Stimulated activated CD4-positive, alpha-beta T cell treated with anti-CD3 and anti-CD28 coated beads, Interleukin-1b, Interleukin-23, amount 100 ng/mL, for 48 hours (primary cell): ENCODE measurements around the gene DMRTC2.

Experiments used
- DNase-seq: peaks from one replicate; pipeline ENCODE4 v3.0.0-alpha.2; 2020

The DMRTC2 gene

DNA sequence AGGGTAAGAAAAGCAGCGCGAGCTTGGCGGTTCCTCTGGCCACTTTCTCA is at the start of gene DMRTC2:
Gene DMRTC2, plus strand, starts transcription at position 42 of the 50 bp plus-strand sequence. CDS start 2,387 bp downstream, outside the sequence.
- no peak for DNase-seq

DNA sequence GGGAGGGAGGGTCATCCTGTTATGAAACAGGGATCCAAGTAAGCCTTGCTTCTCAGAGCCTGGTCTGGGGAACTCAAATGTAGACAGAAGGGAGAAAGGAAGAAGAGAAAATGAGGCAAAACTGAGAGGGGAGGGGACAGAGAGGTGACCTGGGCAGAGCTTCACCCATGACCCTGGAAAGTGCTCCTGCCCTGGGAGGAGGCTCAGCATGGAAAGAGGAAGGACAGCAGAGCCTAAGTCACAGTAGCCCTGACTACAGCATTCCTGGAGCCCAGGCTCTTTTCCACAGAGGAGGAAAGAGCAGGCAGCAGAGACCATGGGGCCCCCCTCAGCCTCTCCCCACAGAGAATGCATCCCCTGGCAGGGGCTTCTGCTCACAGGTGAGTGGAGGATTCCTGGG is 48.5 kb upstream of the DMRTC2 start, which contains the start of gene CEACAM3:
Gene CEACAM3, plus strand, starts transcription at position 226 of the 400 bp plus-strand sequence. Its CDS starts 91 bp downstream, at position 317.
- DNase-seq, result no peak

DNA sequence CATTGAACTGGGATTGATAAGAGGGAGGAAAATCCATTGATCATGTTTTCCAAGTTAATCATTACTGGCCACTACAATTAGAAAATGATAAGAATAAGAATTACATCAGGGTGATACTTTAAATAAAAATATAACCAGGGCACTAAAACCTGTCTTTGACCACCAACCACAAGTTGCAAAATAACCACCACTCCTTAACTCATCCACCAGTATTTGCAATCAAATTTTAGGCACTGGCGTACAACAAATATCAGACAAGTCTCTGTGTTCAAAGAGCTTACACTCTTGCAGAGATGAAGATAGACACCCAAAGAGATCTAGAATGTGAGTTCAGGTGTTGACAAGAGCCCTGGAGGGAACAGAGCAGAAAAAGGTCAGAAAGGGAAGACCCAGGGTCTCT is 47.9 kb upstream of the DMRTC2 start:
- DNase-seq, result no peak

DNA sequence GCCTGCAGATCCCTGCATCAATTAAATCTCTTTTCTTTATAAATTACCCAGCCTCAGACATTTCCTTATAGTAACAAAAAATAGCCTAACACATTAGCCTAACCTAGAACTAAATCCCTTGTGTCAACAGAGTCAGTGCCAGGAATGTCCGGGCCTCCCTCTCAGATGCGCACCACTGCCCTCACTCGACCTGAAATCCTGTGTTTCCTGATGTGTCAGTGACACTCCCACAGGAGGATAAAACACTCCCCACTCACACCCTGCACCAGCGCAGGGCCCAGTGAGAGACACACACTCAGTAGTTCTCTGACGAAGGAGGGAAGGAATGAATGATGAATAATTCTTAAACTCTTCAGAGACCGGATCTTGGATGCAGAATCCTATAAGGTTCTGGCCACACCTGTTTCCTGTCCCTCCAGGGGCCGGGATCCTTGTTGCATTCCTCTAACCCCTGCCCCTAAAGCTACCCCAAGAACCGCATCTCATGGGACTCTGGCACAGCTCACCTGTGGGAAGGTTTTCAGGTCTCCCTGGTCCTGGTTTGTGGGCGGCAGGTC is 45.3 kb upstream of the DMRTC2 start:
- no peak for DNase-seq

DNA sequence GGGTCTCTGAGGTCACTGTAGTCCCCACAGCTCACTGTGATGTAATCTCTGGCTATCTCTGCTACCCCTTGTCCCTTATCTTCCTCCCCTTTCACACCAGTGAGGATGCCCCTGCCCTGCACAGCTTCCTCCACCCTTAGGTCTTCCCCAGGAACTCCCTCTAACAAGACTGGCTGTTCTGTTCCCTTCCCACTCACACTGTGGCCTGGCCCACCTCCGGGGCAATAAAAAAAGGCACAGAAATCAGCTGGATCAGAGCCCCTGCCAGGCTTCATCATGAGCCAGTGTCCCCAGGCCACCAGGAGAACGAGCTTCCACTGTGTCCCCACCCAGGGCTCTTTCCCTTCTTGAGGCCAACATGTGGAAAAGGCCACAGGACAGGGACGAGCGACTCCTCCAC is 43.8 kb upstream of the DMRTC2 start:
- no peak for DNase-seq

DNA sequence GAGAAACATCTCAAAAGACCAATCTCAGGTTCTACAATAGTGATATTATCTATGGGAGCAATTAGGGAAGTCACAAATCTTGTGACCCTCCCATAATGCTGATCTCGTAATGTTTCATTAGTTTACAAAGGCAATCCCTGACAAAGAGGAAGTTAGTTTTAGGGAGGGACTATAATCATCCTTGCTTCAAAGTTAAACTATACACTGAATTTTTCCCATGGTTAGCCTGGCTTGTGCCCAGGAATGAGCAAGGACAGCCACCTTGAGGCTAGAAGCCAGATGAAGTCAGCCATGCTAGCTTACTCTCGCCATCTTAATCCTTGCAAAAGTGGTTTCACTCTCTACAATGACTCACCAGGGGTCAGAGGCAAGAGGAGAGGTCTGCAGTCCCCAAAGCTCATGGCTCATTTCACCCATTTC is 43.0 kb upstream of the DMRTC2 start:
- DNase-seq, result no peak

DNA sequence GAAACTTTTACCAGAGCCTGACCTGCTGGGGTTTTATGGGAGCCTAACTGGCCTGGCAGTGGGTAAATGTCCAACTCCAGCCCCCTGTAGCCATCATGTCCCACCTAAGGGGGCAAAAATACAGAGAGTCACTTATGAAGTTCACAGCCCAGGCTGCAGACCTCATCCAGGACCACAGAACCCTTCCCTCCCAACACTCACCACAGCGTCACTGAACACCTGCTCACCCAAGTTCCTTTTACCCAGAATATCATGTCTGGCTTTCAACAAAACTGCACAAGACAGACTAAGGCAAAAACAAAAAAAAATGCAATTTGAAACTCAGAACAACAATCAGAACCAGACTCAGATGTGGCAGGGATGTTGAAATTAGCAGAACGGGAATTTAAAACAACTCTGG is 42.1 kb upstream of the DMRTC2 start:
- DNase-seq, result no peak

DNA sequence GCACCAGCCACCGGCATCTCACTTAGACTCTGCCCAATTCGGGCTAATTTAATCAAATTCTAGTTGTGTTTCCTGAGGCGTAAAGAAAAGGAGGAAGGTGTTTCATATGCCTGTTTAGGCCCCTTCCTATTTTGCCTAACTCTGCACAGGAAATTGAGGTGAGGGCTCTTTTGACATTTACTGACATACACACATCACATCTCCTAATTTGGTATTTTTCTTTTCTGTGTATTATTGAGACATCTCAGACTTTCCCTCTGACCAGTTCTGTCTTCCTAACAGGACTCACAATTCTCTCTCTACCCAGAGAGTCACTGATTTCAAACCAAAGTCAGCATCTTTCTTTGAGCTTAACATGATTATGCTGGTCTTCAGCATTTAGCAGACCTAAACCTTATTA is 40.5 kb upstream of the DMRTC2 start:
- no peak for DNase-seq

DNA sequence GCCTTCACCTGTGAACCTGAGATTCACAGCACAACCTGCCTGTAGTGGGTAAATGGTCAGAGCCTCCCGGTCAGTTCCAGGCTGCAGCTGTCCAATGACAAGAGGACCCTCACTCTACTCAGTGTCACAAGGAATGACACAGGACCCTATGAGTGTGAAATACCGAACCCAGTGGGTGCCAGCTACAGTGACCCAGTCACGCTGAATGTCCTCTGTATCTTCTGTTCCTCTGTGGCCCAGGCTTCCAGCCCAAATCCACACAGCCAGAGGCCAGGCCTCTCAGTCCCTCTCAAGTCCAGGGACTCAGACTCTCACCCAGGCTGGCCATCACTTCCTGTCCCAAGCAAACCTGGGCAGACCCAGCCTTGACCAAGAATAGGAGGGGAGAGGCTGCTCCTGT is 37.7 kb upstream of the DMRTC2 start:
- DNase-seq, result no peak

DNA sequence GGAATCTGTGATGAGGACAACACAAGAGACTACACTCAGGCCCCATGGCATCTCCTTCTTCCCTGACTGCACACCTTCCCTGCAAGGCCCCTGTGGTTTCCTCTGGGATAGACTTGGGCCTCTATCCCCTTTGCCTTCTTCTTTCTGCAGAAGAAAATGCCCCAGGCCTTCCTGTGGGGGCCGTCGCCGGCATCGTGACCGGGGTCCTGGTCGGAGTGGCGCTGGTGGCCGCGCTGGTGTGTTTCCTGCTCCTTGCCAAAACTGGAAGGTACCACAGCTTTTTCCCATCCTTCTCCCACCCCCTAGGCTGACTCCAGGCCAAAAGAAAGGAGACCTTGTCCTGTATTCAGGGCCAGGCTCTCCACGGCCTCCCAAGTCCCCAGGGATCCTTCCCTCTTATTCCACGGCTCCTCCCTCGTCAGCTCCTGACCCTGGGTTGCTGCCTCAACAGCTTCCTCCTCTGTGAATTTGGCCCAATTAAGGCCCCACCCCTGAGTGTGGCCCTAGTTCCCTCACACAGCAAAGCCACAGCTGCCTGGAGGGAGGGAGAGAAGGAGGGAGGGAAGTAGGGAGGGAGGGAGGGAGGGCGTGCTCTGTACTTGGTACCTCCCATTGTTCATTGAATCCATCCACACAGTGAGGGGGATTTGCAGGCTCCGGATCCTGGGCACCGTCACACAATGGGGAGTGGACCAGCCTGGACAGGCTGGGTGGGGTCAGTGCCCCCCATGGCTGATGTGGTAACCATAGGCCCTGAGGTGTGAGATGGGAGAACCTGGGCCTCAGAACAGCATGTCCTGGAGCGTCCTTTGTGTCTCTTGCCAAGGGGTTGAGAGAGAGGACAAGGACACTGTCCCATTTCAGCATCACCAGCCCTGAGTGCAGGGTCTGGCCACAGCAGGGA is 35.9 kb upstream of the DMRTC2 start:
- no peak for DNase-seq

DNA sequence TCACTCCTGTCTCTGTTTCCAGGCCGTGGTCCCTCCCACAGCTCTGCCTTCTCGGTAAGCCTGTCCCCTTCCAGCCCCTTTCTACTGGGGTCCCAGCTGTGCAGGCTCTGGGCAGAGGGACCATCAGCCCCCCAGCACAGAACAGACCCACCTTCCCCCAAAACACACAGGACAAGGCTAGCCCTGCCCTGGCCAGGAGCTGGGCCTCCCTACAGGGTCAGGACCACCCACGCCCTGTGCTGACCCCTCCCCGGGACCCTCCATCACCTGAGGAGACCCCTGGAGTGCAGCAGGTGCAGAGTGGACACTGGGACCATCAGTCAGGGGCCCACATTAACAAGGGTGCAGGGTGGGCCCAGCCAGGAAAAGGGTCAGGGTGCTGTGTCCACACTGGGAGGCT is 34.5 kb upstream of the DMRTC2 start:
- DNase-seq, result no peak

DNA sequence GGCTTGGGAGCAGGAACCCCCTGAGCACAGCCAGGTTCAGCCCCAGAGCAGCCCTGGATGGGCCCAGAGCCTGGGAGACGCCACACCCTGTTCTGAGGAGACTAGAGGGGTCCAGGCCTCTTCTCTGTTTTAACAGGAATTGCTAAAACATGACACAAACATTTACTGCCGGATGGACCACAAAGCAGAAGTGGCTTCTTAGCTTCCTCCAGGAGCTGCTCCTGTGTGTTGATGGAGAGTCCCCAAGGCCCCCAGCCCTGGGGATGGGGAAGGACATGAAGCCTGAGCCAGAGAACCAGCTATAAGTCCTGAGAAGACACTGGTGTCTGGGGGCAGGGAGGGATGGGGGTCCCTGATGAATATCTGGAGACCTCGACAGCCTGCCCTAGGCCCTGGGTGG is 33.8 kb upstream of the DMRTC2 start:
- no peak for DNase-seq

DNA sequence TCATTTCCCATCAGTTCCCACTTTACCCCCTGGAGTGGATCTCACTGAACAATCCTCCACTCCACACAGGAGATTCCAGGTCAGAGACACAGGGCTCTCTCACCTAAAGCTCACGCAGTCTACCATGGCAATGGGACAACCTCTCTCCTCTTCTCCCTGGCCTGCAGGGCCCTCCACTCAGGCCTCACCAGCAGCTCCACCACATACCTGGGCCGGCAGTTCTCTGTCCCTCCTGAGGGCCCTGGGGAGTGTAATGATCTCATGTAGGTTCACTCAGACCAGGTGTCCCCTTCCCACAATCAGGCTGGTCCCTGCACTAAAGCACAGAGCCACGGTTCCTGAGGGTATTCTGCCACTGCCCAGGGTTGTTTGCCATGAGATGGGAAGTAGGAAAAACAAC is 32.9 kb upstream of the DMRTC2 start:
- DNase-seq, result no peak

DNA sequence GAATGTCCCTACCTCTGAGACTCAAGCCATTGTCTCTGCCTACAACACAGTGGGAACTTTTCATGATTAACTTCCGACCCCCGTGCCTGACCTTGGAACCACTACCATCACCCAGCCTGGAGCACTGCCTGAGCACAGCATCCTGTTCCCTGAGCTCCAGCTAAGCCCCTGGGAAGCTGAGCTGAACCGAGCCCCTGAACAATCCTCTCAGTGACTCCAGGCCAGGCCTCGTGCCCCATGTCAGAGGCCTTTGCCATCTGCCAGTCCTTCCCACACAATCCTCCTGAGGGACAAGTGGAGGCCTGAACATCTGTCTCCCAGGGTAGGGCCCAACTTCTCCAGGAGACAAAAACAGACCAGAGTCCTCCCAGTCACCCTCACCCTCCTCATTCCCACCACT is 30.9 kb upstream of the DMRTC2 start:
- no peak for DNase-seq

DNA sequence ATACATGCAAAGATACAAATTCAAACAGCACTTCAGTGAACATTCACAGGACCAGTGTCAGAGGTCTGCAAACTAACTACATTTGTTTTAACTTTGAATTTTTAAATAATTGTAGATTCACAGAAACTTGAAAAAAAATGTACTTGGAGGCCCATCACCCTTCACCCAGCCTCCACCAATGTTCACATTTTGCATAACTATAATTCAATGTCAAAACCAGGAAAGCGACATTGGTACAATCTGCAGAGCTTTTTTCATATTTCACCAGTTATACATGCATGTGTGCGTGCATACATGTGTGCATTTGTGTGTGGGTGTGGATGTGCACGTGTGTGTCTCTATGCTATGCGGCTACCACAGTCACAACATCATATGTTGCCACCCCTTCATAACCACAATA is 29.5 kb upstream of the DMRTC2 start:
- no peak for DNase-seq

DNA sequence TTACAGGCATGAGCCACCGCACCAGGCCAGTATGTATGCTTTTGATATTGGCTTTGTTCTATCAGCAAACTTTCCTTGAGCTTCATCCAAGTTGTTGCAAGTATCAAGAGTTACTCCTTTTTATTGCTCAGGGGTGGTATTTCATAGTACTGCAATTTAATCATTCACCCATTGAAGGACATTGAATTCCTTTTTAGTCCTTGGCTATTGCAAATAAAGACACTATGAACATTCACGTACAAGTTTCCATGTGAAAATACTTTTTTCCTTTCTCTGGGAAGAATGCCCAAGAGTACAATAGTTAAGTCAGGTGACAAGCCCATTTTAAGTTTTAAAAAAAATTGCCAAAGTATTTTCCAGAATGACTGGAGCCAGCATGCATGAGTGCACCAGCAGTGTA is 28.1 kb upstream of the DMRTC2 start:
- DNase-seq, result no peak

DNA sequence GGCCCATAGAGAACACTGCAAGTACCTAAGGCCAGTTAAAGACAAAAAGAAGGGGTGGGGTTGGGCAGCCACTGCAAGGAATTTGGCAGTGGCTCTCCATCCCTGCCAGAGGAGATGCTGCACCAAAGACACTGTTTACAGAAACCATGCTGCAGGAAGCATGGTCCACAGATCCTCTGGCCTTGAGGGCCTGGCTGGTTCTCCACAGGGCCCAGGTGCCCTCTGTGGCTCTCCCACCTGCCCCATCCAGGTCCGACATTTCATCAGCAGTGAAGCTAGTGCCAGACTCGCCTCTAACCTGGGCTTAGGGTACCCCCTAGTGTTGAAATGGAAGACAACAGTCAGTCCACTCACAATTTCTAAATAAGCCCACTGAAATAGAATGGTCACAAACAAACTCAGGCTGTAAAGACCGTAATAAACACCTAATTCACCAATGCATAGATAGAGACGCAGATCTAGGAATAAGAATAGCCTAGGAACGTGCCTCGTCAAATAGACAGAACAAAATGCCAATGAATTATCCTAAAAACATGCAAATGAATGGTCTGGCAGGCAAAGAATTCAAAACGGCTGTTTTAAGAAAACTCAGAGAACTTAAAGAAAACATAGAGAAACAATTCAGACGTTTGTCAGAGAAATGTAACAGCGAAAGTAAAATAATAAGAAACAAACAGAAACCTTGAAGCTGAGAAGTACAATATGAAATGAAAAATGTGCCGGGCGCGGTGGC is 23.7 kb upstream of the DMRTC2 start:
- peak; percentile 46 for DNase-seq

DNA sequence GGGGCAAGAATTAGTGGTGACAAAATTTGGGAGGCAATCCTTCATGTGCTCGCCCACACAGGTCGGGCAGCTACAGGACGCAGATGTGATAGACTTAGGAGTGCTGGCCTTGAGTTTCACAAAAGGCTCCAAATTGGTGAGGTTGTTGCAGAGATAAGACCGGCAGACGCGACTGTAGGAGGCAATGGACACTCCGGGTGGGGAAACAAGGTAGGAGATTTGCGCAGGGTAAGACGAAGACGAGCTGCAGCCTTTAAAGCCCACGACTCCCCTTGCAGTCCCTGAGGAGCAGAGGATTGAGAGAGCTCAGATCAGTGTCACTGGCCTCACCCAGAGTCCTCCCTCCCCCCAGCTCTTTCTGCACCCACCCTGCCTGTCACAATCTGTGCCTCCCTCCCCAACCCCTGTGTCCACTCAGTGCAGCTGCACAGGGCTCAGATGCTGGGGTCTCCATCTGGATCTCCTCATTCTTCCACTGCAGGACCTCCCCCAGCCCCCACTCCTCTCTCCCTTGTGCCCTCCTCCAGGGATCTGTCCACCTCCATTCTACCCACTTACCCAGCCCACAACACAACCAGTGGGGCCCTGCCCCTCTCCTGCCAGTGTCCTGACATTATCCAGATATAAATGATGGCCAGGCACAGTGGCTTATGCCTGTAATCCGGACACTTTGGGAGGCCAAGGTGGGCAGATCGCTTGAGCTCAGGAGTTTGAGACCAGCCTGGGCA is 6.7 kb upstream of the DMRTC2 start:
- no peak for DNase-seq

DNA sequence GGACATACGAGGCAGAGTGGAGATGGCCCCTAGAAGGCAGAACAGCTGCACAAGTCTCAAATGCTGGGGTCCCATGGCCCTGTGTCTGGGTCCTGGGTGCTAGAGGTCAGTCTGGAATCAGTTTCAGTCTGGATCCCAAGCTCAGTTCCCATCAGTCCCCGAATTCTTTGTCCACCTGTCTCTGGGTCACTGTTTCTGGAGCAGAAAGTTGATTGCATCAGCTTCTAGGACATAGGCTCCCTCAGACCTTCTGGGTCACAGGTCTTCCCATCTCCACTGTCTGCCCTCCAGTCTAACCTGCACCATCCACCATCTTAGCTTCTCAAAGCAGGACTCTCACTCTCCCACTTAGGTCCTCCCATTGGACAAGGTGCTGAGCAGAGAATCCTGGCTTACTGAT is 5.6 kb upstream of the DMRTC2 start:
- no peak for DNase-seq

DNA sequence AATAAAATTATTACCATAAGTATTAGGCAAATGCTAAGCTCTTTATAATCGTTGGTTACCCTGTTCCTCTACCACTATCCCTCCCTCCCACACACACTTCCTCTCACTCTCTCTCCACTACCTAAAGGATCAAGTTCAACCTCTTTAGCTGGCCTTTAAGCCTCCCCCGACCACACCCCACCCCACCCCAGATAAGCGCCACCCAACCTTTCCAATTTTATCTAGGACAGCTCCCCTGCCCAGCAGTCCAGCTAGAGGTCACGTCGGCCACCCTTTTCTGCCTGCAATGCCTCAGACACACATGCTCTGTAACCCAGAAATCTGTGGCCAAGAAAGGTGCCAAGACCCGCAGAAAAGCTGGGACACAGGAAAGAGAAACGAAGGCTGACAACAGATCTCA is 1.5 kb upstream of the DMRTC2 start:
- DNase-seq, result no peak

DNA sequence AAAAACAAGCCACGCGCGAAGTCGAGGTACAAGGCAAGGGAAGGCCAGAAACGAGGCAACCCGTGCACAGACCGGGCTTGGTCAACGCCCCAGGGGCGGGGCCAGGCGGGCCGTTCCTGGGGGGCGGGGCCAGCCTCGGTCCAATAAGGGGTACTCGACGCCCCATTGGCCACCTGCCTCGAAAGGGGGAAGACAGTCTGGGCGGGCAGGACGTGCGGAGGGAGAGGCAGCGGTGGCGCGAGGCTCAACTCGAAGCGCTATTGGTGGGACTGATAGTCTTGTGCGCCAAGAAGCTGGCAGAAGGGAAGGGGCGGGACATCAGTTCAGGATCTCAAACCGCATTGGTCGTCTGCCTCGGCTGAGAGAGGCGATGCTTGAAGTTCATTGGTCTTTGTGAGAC is 241 bp upstream of the DMRTC2 start, which contains the start of gene LYPD4:
Gene LYPD4, minus strand, starts transcription at position 83 of the 400 bp plus-strand sequence. CDS start 5,398 bp downstream, outside the sequence.
- no peak for DNase-seq

DNA sequence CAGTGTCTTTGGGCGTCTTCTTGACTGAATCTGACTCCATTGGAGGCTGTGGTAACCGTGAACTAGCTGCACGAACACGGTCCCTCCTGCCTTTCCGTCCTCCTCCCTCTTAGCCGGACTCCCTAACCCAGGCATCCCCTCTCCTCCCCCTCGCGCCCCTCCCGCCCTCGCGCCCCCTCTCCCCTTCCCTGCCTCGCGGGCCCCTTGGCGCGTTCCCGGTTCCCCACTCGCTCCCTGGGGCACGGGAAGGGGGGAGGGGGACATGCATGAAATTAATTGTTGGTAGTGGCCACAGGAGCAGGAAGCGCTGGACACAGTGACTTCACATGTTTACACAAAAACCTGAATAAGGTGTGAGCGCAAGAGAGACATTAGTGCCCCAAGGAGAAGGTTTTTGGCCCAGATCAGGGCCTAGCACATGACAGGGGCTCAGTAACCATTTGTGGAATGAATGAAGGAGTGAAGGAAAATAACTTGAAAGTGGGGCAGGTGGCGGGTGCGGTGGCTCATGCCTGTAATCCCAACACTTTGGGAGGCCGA is 279 bp downstream of the DMRTC2 start:
- no peak for DNase-seq

DNA sequence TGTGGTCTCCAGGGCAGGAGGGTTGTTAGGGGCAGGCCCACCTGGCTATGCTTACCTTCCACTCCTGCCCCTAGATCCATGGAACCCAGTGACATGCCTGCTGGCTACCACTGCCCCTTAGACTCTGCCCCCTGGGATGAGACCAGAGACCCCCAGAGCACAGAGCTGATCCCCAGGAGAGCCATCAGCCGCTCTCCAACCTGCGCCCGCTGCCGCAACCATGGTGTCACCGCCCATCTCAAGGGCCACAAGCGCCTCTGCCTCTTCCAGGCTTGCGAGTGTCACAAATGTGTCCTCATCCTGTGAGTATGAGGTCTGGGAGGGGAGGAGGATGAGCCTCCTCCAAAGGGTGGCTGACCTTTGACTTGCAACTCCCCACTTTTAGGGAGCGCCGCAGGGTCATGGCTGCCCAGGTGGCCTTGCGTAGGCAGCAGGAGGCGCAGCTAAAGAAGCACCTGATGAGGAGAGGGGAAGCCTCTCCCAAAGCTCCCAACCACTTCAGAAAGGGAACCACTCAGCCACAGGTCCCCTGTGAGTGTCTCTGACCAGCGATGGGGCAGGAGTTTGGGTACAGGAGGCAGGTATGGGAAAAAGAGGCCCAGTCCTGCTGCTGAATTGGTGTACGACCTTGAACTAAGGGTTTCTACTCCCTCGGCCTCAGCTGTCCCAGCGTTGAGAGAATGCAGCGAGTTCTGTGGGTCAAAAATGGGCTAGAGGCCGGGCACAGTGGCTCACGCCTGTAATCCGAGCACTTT is 2.7 kb downstream of the DMRTC2 start:
- DNase-seq, result no peak
